Measurements from ENCODE around the gene DNAJC17. TPM values are rescaled to one million over a fixed set of nuclear protein-coding genes. Genes with fewer than 3 reads are reported as not detected.

DNAJC17 gene
- total RNA-seq, 1 donor from 2014 or later: 21.1 TPM

DNA sequence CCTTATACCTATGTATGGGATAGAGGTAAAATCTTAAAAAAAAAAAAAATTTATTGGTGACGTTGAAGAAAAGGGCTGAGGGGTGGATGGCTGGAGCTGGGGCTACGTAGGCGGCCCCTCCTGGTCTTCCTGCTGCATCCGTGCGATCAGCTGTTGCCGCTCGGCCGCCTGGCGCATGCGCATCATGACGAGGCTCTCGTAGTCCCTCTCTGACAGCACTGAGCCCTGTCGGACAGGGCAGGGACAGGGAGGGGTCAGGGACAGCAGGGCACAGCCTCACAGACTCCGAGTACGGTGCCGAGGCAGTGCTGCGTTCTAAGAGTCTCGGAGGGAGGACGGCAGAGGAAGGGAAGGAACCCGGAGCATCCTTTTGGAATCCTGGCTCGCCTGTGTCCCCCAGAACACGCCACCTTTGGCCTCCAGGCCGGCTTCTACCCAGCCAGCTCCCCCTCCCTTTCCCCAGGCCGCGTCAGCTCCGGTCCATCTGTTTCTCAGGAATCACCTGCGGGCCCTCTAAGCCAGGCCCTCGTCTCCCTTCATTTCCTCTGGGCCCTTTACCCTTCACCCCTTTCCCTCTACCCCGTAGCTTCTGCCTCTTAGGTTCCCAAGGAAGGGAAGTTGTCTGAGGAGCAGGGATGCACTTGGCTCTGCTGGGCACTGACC lies 39.3 kb downstream of the DNAJC17 start:
- Histone ChIP-seq H3K4me3 (ENCODE audit: low read depth, low read length) (no peak overlapping the region), H3K27me3 (ENCODE audit: control insufficient read depth, insufficient read depth, low read length) (no peaks in the 10 kb centered on the region), H3K36me3 (ENCODE audit: control insufficient read depth, insufficient read depth, low read length) (peaks cover 4% of the 10 kb centered on the region)
- FAIRE-seq: no peak
- TF ChIP-seq, protein P1, sequence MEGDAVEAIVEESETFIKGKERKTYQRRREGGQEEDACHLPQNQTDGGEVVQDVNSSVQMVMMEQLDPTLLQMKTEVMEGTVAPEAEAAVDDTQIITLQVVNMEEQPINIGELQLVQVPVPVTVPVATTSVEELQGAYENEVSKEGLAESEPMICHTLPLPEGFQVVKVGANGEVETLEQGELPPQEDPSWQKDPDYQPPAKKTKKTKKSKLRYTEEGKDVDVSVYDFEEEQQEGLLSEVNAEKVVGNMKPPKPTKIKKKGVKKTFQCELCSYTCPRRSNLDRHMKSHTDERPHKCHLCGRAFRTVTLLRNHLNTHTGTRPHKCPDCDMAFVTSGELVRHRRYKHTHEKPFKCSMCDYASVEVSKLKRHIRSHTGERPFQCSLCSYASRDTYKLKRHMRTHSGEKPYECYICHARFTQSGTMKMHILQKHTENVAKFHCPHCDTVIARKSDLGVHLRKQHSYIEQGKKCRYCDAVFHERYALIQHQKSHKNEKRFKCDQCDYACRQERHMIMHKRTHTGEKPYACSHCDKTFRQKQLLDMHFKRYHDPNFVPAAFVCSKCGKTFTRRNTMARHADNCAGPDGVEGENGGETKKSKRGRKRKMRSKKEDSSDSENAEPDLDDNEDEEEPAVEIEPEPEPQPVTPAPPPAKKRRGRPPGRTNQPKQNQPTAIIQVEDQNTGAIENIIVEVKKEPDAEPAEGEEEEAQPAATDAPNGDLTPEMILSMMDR (IDR thresholded peaks at IDR 0.05; ENCODE audit: insufficient read depth, low read length, severe bottlenecking): no peak
- DNase-seq (ENCODE audit: low read depth): no peak

DNA sequence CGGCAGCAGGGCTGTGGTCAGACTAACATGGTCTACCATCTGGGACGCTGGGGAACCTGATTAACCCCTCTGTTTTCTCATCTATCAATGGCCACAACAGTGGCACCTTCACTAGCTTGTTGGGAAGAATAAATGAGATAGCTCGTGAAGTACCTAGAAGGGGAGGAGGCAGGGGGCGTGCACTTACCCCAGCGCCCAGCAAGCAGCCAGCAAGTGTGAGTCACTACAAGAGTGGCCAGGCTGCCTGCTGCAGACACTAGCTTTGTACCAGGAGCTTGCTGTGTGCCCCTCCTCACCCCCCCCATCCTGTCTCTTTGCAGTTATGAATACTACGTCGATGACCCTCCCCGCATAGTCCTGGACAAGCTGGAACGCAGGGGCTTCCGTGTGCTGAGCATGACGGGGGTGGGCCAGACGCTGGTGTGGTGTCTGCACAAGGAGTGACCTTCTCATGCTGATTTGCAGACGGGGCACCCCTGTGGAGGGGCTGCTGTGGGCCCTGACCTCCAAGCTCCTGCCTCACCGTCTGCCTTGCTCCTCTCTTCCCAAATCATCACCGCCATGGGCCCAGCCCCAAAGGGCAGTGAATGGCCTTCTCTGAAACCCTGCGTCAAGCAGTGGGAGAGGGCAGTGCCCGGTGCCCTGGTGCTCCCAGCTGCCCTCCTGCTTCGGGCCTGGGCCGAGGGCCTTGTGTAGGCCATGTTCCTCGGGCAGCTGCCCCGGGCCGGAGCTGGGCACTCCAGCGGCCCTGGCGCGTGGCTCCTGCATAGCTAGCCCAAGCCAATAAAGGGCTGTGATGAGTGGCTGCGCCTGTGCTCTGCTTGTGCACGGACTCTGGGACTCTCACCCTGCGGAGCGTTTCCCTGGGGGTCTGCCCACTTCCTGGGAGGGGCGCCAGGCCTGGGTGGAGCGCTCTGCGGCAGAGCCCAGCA lies 40.1 kb downstream of the DNAJC17 start:
- FAIRE-seq: no peak
- H3K4me3 ChIP-seq (ENCODE audit: low read depth, low read length): no peak overlapping the region
- H3K27me3 ChIP-seq (ENCODE audit: control insufficient read depth, insufficient read depth, low read length): no peaks in the 10 kb centered on the region
- peaks cover 1% of the 10 kb centered on the region for H3K36me3 ChIP-seq (ENCODE audit: control insufficient read depth, insufficient read depth, low read length)
- TF ChIP-seq, protein P1 (IDR thresholded peaks at IDR 0.05; ENCODE audit: insufficient read depth, low read length, severe bottlenecking): no peak
- peak; percentile 47 for DNase-seq (ENCODE audit: low read depth)

DNA sequence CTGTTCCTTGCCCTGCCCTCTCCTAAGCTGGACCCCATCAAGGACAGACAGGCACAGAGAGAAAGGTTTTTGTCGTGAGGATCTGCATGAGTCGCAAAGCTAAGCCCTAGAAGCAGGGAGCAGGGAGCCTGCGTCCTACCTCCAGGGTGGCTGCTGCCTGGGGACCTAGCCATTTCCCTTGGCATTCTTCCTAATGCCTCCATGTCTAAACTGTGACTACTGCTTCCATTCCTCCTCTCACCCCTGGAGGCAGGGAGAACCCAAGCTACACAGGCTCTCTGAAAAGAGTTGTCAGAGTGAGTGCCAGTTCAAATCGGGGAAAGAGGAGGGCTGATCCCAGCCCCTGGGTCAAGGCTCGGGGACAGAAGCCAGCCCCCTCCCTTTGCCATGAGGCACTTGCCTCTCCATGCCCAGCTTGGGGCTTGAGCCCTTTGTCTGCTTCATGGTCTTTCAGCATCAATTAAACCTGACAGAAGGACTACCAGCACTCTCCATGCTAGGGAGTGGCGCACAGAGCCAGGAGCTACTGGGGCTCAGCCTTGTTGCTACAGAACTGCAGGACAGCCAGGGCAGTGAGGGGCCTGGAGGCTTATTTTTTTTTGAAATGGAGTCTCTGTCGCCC lies 41.0 kb downstream of the DNAJC17 start:
- no peaks in the 10 kb centered on the region for H3K27me3 ChIP-seq (ENCODE audit: control insufficient read depth, insufficient read depth, low read length)
- peaks cover under 1% of the 10 kb centered on the region for H3K36me3 ChIP-seq (ENCODE audit: control insufficient read depth, insufficient read depth, low read length)
- DNase-seq (ENCODE audit: low read depth) (no peak), FAIRE-seq (no peak)
- H3K4me3 ChIP-seq (ENCODE audit: low read depth, low read length): no peak overlapping the region
- TF ChIP-seq, protein P1 (IDR thresholded peaks at IDR 0.05; ENCODE audit: insufficient read depth, low read length, severe bottlenecking): no peak

DNA sequence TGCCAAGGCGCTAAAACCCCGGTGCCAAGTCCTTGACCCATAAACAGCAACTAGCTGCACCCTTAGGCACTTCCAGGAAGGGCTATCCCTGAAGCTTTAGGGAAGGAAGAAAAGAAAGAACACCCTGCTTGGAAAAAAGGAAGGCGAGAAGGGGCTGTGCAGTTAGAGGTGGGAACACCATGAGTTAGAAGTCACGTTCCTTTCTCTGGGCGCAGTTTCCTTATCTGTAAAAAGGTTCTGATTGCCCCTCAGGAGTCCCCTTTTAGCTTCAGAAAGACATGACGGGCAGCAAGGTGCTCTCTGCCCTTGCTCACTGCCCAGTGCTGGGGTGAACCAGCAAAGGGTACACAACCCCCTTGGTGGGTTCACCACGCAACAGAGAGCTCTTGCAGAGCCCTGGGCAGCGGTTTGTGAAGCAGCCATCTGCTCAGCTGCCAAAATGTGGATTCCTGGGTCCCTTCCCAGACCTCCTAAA lies 42.6 kb downstream of the DNAJC17 start:
- no peak for FAIRE-seq
- H3K4me3 ChIP-seq (ENCODE audit: low read depth, low read length): peak overlapping the region; percentile 44
- H3K27me3 ChIP-seq (ENCODE audit: control insufficient read depth, insufficient read depth, low read length): no peaks in the 10 kb centered on the region
- H3K36me3 ChIP-seq (ENCODE audit: control insufficient read depth, insufficient read depth, low read length): no peaks in the 10 kb centered on the region
- DNase-seq (ENCODE audit: low read depth): no peak
- TF ChIP-seq, protein P1 (IDR thresholded peaks at IDR 0.05; ENCODE audit: insufficient read depth, low read length, severe bottlenecking): no peak

DNA sequence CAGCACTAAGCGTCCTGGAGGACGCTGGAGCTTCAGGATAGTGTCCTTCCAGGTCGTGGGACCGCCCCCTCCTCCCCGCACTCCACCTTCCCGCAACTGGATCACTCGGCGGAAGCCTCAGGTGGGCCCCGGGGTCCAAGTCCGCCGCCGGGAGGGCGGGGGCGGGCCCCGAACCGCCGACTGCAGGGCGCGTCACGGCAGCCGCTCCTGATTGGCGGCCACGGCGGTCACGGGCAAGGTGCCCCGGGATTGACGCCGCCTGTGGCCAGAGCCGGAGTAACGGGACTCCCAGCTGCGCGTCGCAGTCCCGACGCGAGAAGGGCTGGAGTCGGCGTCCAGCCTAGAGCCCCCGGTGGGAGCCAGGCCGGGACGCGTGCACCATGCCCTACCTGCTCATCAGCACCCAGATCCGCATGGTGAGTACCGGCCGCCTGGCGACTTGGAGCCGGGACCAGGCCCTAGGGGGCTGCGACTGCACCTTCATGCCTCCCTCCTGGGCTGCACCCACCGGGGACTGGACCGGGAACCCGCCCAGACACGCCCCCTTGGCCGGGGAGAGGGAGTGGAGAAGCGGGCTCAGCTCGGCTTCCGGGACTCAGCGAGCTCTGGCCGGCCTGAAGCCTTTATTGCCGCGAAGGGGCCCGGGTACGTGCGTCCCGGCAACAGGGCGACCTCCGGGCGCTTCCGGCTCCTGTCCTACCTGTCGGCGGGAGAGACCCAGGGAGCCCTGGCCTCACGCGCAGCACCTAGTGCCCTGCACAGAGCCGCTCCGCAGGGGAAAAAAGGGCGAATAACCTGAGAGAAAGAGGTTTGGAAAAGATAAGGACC lies 43.3 kb downstream of the DNAJC17 start, which contains the start of gene GCHFR:
TSS of gene GCHFR (plus strand) at position 268 of the 828 bp plus-strand sequence. CDS start at position 381, 113 bp downstream.
- Histone ChIP-seq H3K36me3 (ENCODE audit: control insufficient read depth, insufficient read depth, low read length) (no peaks in the 10 kb centered on the region), H3K4me3 (ENCODE audit: low read depth, low read length) (peak within 1 kb of the TSS; percentile 44), H3K27me3 (ENCODE audit: control insufficient read depth, insufficient read depth, low read length) (no peaks in the 10 kb centered on the region)
- DNase-seq (ENCODE audit: low read depth): no peak
- TF ChIP-seq, protein P1 (IDR thresholded peaks at IDR 0.05; ENCODE audit: insufficient read depth, low read length, severe bottlenecking): peak; percentile 33
- no peak for FAIRE-seq
